GM18505 (cell line): ENCODE data around the gene VCAN.
A peak's percentile ranks its signal among the peaks of the same experiment; 100 is the strongest.

Source experiments
- ATAC-seq: cut with Tn5 transposase; IDR thresholded peaks from one replicate; pipeline ENCODE4 v1.9.1; 2021; ENCODE audit not compliant: unreplicated experiment
- POLR2A ChIP-seq: IDR thresholded peaks from 4 replicates; pipeline ENCODE4 v1.6.1; 2011; ENCODE audit warnings: borderline replicate concordance; ENCODE audit not compliant: insufficient read depth, insufficient read length; ENCODE audit errors: extremely low read depth

Gene VCAN

DNA sequence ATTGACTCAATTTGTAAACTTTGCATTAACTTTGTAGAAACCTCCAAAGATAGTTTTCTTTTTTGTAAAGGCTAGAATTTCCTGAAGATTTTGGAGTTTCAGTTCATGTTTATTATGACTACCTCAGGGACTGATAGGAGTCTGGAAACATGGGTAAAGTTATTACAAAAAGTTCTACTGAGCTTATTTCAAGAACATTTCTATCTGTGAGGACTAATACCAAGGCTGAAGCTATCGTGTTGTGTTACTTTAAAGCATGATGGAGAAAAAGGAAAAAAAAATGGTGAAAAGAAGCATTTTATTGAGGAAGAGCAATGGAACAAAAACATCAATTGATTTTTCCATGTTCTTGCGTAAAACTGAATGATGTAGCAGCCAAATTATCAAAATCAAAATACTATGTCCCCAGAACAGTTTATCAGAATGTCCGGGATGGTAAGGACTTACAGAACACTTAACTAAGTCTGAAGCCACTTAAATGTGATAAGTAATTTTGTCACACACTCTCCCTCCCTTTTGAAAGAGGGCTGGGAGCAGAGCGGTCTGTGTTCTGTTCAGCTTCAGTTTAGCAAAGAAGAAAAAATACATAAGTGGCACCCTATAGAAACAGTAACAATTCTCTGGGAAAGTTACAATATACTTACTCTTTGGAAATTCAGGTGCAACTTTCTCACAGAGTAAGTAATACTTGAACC is 25.1 kb upstream of the VCAN start:
- ATAC-seq = no peak
- no peak for TF ChIP-seq POLR2A

DNA sequence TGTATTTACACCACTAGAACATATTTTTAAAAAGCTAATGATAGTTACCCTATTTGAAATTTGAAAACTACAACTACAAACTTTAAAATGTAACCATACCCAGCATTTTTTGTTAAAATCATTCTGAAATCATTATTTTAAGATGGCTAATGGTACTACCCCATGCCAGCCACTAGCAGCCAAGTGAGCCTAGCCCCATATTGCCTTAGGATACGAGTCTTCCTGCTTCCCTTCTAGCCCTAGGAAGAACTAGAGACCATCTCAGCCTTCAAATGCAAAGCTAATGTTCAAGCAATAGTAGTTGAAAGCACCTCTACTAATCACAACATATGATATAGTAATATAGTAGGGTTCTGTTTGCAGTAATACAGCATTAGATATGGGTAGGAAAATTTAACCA is 24.0 kb upstream of the VCAN start:
- no peak for ATAC-seq
- TF ChIP-seq POLR2A = no peak

DNA sequence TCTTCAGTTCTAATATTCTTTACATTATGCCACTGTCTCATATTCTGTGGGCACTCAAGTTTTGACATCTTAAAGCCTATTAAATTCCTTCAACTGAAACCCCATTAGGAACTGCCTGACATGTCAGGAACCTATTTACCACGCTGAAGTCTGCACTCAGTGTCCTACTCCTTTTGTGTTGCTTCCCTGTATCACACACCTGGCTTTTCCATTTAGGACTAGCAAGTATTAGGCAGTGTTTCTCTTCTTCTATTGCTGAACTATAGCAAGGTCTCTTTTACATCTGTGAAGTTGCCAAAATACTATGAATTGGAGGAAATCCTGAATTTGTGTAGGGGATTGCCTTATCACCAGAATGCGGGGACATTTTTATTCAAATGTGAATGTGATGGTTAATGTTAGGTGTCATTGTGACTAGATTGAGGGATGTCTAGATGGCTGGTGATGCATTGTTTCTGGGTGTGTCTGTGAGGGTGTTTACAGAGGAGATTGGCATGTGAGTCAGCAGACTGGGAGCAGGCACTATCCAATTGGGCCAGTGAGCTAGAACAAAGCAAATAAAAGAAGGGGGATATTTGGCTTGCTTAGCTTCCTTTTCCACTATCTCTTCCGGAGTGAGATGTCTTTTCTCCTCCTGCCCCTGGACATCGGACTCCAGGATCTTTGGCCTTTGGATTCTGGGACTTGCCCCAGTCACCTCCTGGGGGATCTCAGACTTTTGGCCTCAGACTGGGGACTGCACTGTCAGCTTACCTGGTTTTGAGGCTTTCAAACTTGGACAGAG is 21.2 kb upstream of the VCAN start:
- TF ChIP-seq POLR2A = no peak
- no peak for ATAC-seq

DNA sequence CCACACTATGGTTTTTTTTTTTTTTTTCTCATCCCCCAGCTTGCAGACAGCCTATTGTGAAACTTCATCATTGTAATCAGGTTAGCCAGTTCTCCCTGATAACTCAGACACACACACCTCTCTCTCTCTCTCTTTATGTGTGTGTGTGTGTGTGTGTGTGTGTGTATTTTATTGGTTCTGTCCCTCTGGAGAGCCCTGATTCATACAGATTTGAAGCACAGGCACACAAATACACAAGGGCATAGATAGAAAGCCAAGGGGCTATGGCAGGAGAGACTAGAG is 20.6 kb upstream of the VCAN start:
- ATAC-seq = no peak
- no peak for TF ChIP-seq POLR2A

DNA sequence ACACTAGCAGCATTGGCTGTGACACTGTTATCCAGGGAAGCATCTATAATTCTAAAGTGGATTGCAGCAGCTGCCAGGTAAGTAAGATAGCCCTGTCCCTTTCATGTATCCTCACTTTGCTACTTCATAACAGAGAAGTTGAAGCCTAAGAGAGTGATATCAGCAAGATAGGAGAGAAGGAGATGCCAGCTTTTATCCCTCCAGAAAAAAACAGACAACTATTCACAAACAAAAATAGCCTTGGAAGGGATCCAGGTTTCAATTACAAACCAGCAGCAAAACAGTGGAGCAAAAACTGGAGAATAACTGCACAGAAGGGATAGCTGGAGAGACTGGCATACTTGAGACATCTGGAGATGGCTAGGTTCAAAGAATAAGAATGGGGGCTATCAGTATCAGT is 19.6 kb upstream of the VCAN start:
- TF ChIP-seq POLR2A = no peak
- no peak for ATAC-seq

DNA sequence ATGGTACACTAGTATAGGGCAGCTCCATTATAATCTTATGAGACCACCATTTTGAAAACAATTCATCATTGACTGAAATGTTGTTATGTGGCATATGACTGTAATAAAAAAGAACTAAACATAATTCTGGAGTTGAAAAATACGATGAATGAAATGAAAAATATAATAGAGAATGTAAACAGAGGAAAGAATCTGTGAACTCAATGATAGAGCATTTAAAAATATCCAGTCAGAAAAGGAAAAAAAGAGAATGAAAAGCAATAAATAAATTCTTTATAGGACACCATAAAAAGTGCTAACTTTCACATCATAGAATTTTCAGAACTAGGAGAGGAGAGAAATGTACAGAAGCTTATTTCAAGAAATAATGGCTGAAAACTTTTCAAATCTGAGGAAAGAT is 17.6 kb upstream of the VCAN start:
- no peak for TF ChIP-seq POLR2A
- no peak for ATAC-seq

DNA sequence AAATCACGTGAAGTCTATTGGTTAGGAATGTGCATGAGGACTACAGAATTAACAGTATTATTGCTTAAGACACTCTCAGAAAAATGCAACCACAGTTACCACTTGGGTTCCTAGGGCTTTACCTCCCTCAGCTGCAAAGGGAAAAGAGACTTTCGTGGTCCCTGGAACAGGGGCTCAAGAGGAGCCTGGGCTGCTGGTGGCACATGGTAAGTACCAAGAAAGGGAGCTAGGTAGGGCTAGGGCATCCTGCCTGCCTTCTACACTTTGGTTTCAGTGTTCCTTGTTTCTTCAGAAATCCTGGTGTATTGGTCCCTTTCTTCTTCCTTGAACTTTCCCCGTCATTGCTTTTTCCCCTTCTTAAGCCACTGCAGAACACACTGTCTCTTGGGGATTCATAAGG is 7.3 kb upstream of the VCAN start:
- ATAC-seq = no peak

DNA sequence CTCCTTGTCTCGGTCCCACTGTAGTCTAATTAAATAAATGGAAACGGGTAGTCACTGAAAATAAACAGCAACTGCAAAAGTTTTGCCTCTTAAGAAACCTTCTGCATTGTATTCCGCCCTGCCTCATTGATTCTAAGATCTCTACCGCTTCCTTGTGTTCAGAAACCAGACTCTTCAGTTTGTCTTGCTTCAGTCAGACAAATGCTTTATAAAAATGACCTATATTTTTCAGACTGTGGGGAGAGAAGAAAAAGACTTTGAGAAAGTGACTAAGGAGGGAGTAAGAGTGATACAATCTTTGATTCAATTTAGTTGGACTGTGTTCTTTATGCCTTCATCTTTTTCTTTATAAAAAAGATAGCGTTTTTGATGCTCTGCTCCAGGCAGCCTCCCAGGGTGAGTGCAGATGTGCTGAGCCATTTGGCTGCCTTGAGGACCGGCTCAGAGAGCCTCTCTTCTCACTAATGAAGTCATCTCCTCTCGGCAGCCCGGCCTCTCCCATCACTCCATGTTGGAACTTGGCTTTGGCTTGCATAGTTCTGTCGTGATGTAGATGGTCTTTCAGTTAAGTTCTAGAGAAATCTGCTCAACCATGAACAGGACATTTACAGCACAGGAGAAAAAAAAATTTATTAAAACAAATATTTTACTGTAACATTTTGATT is 4.0 kb upstream of the VCAN start:
- no peak for ATAC-seq
- no peak for TF ChIP-seq POLR2A

More for the DNA sequence above, 7.3 kb upstream of the VCAN start:
- no peak for TF ChIP-seq POLR2A

DNA sequence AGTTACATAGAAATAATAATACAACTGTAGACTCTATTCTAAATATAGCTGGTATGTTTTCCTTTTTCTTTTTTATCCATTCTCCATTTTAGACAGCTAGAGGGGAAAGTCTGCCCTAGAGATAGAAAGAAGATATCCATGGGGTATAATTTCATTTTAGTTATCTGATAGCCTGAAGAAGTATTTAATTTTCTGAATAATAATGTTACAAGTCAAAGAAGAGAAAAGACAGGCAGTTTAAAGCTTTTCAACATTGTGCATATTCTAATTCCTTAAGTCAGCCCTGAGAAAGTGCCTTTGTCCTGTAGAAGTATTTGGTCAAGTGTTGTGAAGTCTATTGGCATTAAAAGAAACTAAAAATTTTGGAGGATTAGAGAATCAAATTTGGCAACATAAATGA is 2.5 kb upstream of the VCAN start:
- no peak for TF ChIP-seq POLR2A
- no peak for ATAC-seq

DNA sequence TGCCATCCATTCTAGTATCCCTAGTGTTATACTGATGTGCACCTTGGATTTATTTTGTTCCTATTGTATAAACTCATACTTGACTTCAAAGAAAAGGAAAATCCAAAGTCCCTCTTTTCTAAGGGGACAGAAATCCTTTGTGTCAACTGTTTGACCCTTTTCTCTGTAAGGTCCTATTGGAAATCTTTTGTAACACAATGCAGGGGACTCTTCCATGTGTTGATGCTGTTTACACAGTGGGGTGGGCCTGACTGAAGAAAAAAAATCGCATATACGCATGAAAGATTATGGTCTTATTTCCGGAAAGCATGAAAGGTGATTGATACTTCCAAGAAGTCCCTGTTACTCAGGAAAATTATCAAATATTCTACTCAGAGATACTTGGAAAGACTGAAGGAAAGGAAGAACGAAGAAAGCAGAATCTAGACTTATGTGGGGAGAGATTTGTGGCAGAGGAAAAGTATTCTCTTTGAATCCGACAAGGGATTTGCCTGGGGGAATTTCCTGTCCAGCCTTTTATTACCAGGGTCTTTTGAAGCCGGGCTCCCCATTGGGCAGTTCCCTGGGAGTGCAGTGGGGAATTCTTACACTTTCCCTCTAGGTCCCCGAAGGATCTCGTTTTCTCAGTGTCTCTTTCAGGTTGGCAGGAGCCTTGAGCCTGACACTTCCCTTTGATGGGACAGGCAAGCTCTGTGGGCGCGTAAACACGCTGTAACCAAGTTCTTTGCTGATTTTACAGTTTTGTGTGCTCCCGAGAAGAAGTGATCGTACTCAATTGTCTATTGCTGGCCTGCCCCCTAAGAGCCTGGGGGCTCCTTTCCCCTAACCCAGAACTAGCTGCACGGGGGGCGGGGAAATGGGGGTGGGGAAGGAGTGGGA is 779 bp upstream of the VCAN start:
- no peak for TF ChIP-seq POLR2A
- ATAC-seq = no peak

DNA sequence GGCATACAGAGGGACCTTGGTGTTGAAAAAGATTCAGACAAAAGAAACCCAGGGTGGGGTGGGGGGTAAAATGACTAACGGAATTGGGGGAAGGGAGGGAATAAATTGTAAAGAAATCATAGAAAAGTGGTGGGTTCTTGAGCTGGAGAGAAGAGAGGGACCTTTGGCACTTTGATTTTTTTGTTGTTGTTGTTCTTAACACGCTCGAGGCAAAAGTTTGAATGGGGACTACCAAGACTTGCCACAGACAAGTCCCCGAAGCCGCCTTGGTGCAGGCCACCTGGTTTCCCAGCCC is 616 bp downstream of the VCAN start:
- no peak for ATAC-seq
- no peak for TF ChIP-seq POLR2A

DNA sequence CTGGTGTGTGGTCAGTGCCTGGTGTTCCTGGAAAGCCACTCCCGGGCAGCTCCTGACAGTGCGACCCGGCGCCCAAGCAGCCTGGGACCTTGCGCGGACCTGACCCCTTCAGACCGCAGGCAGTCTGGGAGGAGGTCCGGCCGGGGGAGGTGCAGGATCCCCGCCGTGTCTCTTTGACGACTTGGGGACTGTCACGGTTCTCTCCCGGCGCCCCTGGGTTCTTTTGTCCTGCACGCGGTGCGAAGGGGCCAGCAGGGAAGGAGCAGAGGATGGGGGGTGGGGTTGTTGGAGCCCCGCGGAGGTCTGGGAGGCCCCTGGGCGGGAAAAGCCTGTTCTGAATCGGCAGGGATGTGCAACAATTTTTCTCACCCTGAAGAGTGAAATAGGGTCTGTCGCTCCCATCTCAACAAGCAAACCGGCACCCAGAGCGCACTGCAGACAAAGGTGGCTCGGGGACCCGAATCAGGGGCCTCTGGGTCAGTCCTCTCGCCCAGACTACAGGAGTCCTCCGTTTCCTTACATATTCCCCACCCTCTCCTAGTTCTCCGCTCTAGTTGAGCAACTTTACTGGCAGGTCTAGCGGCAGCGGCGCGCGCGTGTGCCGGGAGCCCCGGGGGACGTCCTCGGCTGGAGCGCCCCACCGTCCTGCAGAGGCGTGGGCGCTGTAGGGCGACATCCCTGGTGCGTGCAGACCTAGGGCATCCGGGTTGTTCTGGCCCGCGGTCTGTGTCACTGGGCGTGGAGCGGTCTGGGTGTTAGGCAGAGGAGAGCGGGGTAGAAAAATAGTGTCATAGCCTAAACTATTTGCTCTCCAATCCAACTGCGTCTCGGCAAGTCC is 1.2 kb downstream of the VCAN start:
- no peak for TF ChIP-seq POLR2A
- peak; percentile 39 for ATAC-seq

DNA sequence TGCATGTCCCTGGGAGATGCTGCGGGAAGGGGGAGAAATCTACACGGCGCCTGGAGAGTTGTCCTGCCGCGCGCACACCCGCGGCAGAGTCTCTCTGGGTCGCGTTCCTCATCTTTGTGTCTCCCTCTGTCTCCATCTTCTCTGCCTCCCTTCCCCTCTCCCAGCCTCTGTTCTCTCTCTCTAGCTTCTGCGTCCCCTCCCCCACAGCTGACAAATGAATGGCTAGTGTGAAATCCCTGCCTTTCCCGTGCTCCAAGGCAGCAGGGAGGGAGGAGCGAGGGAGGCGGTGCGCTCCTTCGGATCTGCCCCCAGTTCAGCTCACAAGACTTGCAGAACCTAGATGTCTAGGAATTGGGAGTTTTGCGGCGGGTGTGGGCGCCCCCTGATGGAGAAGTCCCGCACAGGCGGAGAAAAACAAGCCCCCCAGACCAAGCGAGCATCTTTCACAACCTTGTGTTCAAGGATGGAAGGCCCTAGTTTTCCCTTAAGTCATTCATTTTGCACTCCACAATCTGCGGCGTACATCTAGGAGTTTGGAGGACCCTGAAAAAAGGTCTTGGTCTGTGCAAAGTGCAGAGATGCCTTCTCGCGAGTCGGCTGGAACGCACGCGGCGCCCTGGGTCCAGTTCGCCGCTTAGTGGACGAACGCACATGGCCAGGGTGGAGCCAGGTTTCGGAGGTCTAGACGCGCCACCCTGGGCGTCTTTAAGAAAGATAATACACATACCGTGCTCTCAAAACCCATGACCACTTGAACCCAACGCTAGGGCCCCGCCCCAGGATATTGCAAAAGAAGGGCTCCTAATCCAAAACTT is 2.0 kb downstream of the VCAN start:
- no peak for TF ChIP-seq POLR2A
- ATAC-seq = peak; percentile 72
